HUES6 (cell line): Measurements from ENCODE around the gene MVB12B.

Source experiments
- H3K27ac ChIP-seq: 2 replicates; pipeline ENCODE4 v1.7.0; 2013; ENCODE audit warnings: low read depth, mild to moderate bottlenecking, low read length, inconsistent platforms
- H3K27me3 ChIP-seq: 2 replicates; pipeline ENCODE4 v1.6.1; 2013; ENCODE audit warnings: low read length; ENCODE audit not compliant: control insufficient read depth, insufficient read depth
- H3K36me3 ChIP-seq: 2 replicates; pipeline ENCODE4 v1.6.1; 2013; ENCODE audit warnings: low read length; ENCODE audit not compliant: control insufficient read depth, insufficient read depth
- H3K4me1 ChIP-seq: 2 replicates; pipeline ENCODE4 v1.6.1; 2013; ENCODE audit warnings: low read length; ENCODE audit not compliant: control insufficient read depth, insufficient read depth
- H3K4me3 ChIP-seq: 2 replicates; pipeline ENCODE4 v1.5.1; 2013; ENCODE audit warnings: low read depth, low read length
- H3K9ac ChIP-seq: one replicate; pipeline ENCODE4 v1.6.1; 2013; ENCODE audit warnings: mild to moderate bottlenecking, low read length
- H3K9me3 ChIP-seq: 2 replicates; pipeline ENCODE4 v1.6.1; 2013; ENCODE audit warnings: low read depth, low read length; ENCODE audit not compliant: control insufficient read depth, insufficient read depth

Gene MVB12B

GRCh38 chr9:126366366-126367011 is 39.9 kb downstream of the MVB12B start:
- H3K4me1 ChIP-seq = peaks cover 8% of the 10 kb centered on the region; the same call in 1 of the 2 replicates
- no peaks in the 10 kb centered on the region for H3K36me3 ChIP-seq

GRCh38 chr9:126367139-126367538 is 40.5 kb downstream of the MVB12B start:
- no peaks in the 10 kb centered on the region for H3K27me3 ChIP-seq
- no peaks in the 10 kb centered on the region for H3K36me3 ChIP-seq
- H3K4me1 ChIP-seq = peaks cover 8% of the 10 kb centered on the region; the same call in 1 of the 2 replicates
- H3K4me3 ChIP-seq = no peak overlapping the region
- no peak overlapping the region for H3K27ac ChIP-seq
- peaks cover 10% of the 10 kb centered on the region; the same call in 1 of the 2 replicates for H3K9me3 ChIP-seq
- no peak overlapping the region for H3K9ac ChIP-seq

More at GRCh38 chr9:126366366-126367011, 39.9 kb downstream of the MVB12B start:
- no peaks in the 10 kb centered on the region for H3K27me3 ChIP-seq
- peaks cover 16% of the 10 kb centered on the region; the same call in 1 of the 2 replicates for H3K9me3 ChIP-seq
- H3K9ac ChIP-seq = no peak overlapping the region
- H3K27ac ChIP-seq = no peak overlapping the region
- no peak overlapping the region for H3K4me3 ChIP-seq

GRCh38 chr9:126367616-126368015 is 41.0 kb downstream of the MVB12B start:
- H3K27me3 ChIP-seq = no peaks in the 10 kb centered on the region
- H3K36me3 ChIP-seq = no peaks in the 10 kb centered on the region
- H3K9ac ChIP-seq = no peak overlapping the region
- H3K4me1 ChIP-seq = peaks cover 9% of the 10 kb centered on the region
- no peak overlapping the region for H3K27ac ChIP-seq
- H3K4me3 ChIP-seq = no peak overlapping the region
- peaks cover 7% of the 10 kb centered on the region; the same call in 1 of the 2 replicates for H3K9me3 ChIP-seq

- Histone ChIP-seq H3K4me1 (peaks cover 13% of the 10 kb centered on the region), H3K27ac (no peak overlapping the region), H3K9ac (no peak overlapping the region), H3K36me3 (no peaks in the 10 kb centered on the region), H3K4me3 (no peak overlapping the region), H3K9me3 (peaks cover 6% of the 10 kb centered on the region; the same call in 1 of the 2 replicates), H3K27me3 (no peaks in the 10 kb centered on the region)
Measured at GRCh38 chr9:126368020-126368419, 41.4 kb downstream of the MVB12B start.

GRCh38 chr9:126371007-126371870 is 44.6 kb downstream of the MVB12B start:
- no peak overlapping the region for H3K27ac ChIP-seq
- no peaks in the 10 kb centered on the region for H3K9me3 ChIP-seq
- H3K27me3 ChIP-seq = no peaks in the 10 kb centered on the region
- H3K4me3 ChIP-seq = no peak overlapping the region
- peaks cover 30% of the 10 kb centered on the region for H3K4me1 ChIP-seq
- no peaks in the 10 kb centered on the region for H3K36me3 ChIP-seq
- H3K9ac ChIP-seq = no peak overlapping the region

- no peaks in the 10 kb centered on the region for H3K36me3 ChIP-seq
- H3K27ac ChIP-seq = no peak overlapping the region
- no peaks in the 10 kb centered on the region for H3K27me3 ChIP-seq
- peaks cover 44% of the 10 kb centered on the region for H3K4me1 ChIP-seq
- no peak overlapping the region for H3K4me3 ChIP-seq
- H3K9me3 ChIP-seq = no peaks in the 10 kb centered on the region
- H3K9ac ChIP-seq = no peak overlapping the region
Measured at GRCh38 chr9:126372716-126373115, 46.1 kb downstream of the MVB12B start.

GRCh38 chr9:126373241-126373640 is 46.6 kb downstream of the MVB12B start:
- Histone ChIP-seq H3K9me3 (no peaks in the 10 kb centered on the region), H3K9ac (no peak overlapping the region), H3K27ac (no peak overlapping the region), H3K4me1 (peaks cover 44% of the 10 kb centered on the region), H3K36me3 (no peaks in the 10 kb centered on the region), H3K27me3 (no peaks in the 10 kb centered on the region), H3K4me3 (no peak overlapping the region)

GRCh38 chr9:126374366-126374781 is 47.7 kb downstream of the MVB12B start:
- H3K9me3 ChIP-seq = no peaks in the 10 kb centered on the region
- H3K4me1 ChIP-seq = peaks cover 44% of the 10 kb centered on the region
- no peak overlapping the region for H3K27ac ChIP-seq
- no peaks in the 10 kb centered on the region for H3K27me3 ChIP-seq
- H3K9ac ChIP-seq = no peak overlapping the region
- no peak overlapping the region for H3K4me3 ChIP-seq
- H3K36me3 ChIP-seq = no peaks in the 10 kb centered on the region

- Histone ChIP-seq H3K27ac (0 out of 2 replicates have a peak overlapping the region, but pooled peaks have one; percentile 29), H3K4me1 (peaks cover 53% of the 10 kb centered on the region), H3K4me3 (no peak overlapping the region), H3K9ac (no peak overlapping the region), H3K36me3 (no peaks in the 10 kb centered on the region), H3K9me3 (no peaks in the 10 kb centered on the region), H3K27me3 (no peaks in the 10 kb centered on the region)
Measured at GRCh38 chr9:126375386-126375785, 48.8 kb downstream of the MVB12B start.

- peak overlapping the region; percentile 29; the same call in 1 of the 2 replicates for H3K27ac ChIP-seq
- H3K4me1 ChIP-seq = peaks cover 45% of the 10 kb centered on the region
- no peaks in the 10 kb centered on the region for H3K36me3 ChIP-seq
- no peaks in the 10 kb centered on the region for H3K9me3 ChIP-seq
- H3K4me3 ChIP-seq = peak overlapping the region; percentile 19; the same call in 1 of the 2 replicates
- no peaks in the 10 kb centered on the region for H3K27me3 ChIP-seq
- no peak overlapping the region for H3K9ac ChIP-seq
Measured at GRCh38 chr9:126376311-126377175, 49.9 kb downstream of the MVB12B start.
